Right renal pelvis (tissue), 4 donors: ENCODE results near the gene FMO3. TPM values are rescaled to one million over a fixed set of nuclear protein-coding genes. Genes with fewer than 3 reads are reported as not detected.

Experiments used
- DNase-seq, 4 donors: peaks; one replicate each; pipeline ENCODE4 v3.0.0-alpha.2; 2013; ENCODE audit warnings: low read depth in 4 of 4, low spot score in 3 of 4, missing footprints in 1 of 4
- polyA plus RNA-seq, 4 donors: library from polyadenylated mRNA; unstranded; fragments of 120-200 nt; gene quantifications; one replicate each; pipeline ENCODE4 v1.2.1, GENCODE V29; 2013; ENCODE audit not compliant: insufficient read length in 4 of 4

The FMO3 gene
- polyA plus RNA-seq, 4 donors, result 0.07 to 0.10 TPM; not detected in 2

DNA sequence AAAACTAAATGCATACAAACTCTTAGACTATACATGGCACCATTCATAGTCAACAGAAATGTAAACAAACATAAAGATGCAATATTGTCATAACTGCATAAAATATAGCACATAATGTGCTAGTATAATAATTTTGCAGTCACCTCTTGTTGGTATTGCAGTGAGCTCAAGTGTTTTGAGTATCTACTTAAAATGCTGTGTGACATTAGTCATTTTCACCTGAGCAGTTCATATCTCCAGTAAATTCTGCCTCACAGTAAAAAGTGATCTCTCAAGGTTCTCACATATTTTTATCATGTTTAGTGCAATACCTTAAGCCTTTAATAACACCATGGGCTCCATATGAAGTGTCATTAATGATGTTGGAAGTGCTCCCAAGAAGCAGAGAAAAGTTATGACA is 64.8 kb downstream of the FMO3 start:
- DNase-seq, result no peak

DNA sequence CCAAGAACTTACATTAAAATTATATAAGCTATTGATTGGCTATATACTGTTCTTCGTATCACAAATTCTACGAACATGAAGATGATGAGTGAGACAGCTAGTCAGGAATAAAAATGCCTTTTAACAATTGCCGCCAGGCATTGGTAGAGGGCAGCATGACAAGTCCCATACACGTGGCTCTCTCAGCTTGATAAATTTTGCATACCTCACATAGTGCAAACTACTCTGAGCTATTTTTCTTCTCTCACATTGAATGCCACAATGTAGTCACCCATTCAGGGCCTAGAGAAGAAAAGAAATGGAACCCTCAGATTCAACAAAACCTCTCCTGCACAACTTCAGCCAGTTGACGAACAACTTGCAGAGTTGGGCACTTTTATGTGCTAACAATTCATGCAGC is 67.4 kb downstream of the FMO3 start:
- no peak for DNase-seq

DNA sequence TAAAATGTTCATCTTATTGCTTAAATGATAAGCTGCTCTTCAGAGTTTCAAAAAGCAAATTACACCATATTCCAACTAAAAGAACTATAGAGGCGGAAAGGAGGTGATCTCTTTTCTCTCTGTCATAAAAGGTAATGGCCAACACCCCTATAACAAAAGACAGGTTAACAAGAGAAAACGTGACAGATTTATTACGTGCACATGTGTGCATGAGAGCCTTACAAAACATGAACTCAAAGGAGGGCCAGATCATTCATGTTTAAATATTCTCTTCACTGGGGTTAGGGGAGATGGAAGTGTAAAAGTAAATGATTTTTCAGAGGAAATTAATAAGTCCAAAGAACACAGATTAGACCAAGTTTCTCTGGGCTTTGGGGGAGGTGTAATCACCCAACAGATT is 67.8 kb downstream of the FMO3 start:
- no peak for DNase-seq

DNA sequence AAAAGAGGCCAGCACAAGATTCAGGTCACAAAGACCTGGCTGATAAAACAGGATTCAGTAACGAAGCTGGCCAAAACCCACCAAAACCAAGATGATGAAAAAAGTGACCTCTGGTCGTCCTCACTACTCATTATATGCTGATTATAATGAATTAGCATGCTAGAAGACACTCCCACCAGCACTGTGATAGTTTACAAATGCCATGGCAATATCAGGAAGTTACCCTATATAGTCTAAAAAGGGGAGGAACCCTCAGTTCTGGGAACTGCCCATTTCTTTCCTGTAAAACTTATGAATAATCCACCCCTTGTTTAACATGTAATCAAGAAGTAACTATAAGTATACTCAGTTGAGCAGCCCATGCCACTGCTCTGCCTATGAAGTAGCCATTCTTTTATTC is 68.4 kb downstream of the FMO3 start:
- no peak for DNase-seq

DNA sequence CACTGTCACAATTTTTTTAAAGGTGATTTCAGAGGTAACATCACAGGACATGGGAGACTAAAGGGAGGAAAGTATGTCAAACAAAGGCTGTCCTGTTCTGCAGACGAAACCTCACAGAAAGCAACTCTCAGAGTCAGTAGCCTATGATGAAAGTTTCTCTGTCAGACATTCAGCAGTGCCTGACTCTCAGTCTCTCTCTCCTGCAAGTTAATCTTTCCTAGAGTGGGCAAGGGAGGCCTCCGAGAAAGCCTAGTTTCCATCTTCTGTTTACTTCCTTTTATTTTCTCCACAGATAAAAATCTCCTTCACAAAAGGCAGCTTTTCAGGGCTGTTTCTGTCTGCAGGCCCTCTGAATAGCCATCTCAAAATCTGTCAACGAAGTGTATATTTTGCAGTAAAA is 69.5 kb downstream of the FMO3 start:
- DNase-seq, result no peak

DNA sequence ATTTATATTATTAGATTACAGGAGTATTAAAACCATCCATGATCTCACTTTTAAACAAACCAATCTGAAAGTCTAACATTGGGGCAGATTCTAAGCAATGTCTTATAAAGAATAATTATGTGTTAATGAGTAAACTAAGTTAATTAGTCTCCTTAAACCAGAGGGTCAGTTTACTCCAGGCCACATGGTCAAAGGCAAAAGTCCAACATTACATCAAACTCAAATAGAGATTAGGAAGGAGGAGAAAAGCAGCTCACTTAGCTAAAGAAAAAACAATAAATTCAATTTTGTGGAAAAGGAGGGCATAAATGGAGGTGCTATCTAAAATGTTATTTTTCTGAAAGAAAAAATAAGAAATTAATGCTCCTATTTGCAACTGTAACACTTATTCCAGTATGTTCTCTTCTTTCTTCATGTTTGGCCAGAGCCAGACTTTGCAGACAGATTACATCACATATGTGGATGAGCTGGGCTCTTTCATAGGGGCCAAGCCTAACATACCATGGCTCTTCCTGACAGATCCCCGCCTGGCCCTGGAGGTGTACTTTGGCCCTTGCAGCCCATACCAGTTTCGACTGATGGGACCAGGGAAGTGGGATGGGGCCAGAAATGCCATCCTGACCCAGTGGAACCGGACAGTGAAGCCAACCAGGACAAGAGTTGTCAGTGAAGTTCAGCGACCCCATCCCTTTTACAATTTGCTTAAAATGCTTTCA is 70.1 kb downstream of the FMO3 start:
- no peak for DNase-seq

DNA sequence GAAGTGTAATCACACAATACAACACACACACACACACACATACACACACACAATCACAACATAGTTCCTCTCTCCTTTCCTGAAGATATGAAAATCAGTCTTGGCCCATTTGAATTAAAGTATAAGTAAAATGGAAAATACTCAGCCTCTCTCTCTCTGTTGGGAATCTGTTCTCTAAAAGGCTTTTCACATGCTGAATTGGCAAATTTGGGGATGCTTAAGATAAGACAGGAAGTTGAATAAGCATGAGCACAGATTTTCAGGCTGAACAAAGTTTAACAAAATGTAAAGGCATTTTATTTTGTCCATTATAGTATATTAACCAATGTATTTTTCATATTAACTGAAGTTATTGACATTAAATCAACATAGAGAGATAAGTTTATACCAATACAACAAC is 70.7 kb downstream of the FMO3 start:
- no peak for DNase-seq

DNA sequence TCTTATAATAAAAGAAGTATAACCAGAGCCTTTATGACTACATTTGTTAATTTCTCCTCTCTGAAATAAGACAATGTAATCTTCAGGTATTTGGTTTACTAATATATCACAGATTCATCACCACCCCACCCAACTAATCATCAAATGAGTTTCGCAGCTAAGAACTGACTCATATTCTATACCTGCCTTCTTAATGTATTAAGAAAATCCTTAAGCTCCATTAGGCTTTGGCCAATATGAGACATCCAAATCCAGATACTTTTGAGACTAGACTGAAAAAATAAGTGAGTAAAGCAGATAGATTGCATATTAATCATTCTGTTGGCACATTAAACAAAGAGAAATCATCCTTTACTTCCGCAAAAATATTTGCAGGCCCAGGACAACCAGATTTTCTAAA is 75.7 kb downstream of the FMO3 start:
- no peak for DNase-seq

Other genes starting within 250 kb of the FMO3 start
- not detected for gene MROH9, start 155.4 kb upstream of the FMO3 start, polyA plus RNA-seq
- 1 to 10 TPM in 3 of 4 donors, under 1 TPM in 1; 0.52 to 1.9 (median 1.6) TPM for gene FMO2, start 94.4 kb downstream of the FMO3 start, polyA plus RNA-seq
- 100 to 1,000 TPM; 144 to 239 (median 178) TPM for gene FMO1, start 157.6 kb downstream of the FMO3 start, polyA plus RNA-seq
- gene FMO4, start 223.3 kb downstream of the FMO3 start, polyA plus RNA-seq, result 10 to 100 TPM; 10.7 to 19.4 (median 14.7) TPM